GM06990 (cell line): ENCODE results near the gene CYTH3.

Experiments used
- DNase-seq: peaks from one replicate; pipeline ENCODE4 v3.0.0-alpha.2; 2011; ENCODE audit not compliant: insufficient read length; ENCODE audit errors: extremely low read depth
- H3K27me3 ChIP-seq: replicated peaks from 2 replicates; pipeline ENCODE4 v1.6.0; 2011; ENCODE audit warnings: low read length; ENCODE audit not compliant: control insufficient read depth, insufficient read depth
- H3K36me3 ChIP-seq: 2 replicates; pipeline ENCODE4 v1.5.1; 2011; ENCODE audit warnings: low read length; ENCODE audit not compliant: control insufficient read depth, insufficient read depth
- H3K4me3 ChIP-seq: replicated peaks from 2 replicates; pipeline ENCODE4 v1.5.1; 2011; ENCODE audit warnings: low read depth, mild to moderate bottlenecking, control low read depth, low read length
- CTCF ChIP-seq: IDR thresholded peaks from 2 replicates; pipeline ENCODE4 v1.5.1; 2011; ENCODE audit warnings: low read length, control low read depth, mild to moderate bottlenecking, inconsistent platforms; ENCODE audit not compliant: insufficient read depth, poor library complexity, severe bottlenecking

CYTH3 gene

DNA sequence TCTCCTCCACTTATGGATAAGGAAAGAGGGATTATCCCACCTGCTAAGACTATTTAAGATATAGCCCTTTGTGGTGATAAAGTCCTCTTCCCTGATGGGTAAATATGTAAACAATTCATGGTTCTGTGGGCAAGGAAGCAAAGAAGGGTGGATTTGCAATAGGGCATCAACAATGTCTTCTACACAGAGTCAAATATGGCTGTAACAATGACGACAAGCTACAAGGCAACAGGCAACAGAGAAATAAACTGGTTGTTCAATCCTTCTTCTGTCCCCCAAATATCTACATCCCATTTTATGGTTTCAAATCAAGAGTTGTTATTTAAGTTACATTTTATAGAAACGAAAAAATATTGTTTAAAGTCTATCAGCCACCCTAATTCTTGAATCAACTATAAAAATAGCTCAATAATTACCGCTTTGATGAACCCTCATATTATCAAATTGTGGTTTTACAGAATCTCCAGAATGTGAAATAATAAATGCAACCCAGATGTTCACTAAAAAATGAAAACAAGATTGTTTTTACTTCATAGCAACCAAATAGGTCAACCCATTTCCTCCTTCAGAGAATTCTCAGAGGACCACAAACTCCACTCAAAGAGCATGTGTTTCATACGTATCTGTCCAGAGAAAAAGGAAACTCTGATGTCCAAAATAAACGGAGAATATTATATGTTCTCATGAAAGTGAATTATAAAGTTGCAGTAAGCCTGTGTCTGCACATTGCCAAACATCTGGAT lies 13.8 kb downstream of the CYTH3 start:
- no peak for TF ChIP-seq CTCF
- DNase-seq = no peak
- Histone ChIP-seq H3K27me3 (no peaks in the 10 kb centered on the region), H3K36me3 (no peaks in the 10 kb centered on the region), H3K4me3 (no peak overlapping the region)

DNA sequence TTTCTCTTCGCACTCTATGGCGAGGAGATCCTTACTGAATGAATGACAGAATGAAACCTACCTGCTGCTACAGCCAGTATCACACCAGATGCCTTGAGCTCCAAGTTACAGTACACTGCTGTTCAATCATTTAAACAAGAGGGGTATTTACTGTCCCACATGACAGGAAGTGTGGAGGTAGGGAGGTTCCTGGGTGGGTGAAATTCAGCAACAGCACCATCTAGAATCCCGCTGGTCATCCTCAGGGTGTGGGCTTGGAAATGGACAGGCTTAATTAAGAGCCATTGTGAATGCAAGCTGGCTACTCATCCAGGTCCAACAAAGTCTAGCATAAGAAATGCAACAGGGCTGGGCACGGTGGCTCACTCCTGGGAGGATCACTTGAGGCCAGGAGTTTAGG lies 14.7 kb downstream of the CYTH3 start:
- H3K36me3 ChIP-seq = no peaks in the 10 kb centered on the region
- no peak for DNase-seq
- H3K27me3 ChIP-seq = no peaks in the 10 kb centered on the region
- H3K4me3 ChIP-seq = no peak overlapping the region
- no peak for TF ChIP-seq CTCF

DNA sequence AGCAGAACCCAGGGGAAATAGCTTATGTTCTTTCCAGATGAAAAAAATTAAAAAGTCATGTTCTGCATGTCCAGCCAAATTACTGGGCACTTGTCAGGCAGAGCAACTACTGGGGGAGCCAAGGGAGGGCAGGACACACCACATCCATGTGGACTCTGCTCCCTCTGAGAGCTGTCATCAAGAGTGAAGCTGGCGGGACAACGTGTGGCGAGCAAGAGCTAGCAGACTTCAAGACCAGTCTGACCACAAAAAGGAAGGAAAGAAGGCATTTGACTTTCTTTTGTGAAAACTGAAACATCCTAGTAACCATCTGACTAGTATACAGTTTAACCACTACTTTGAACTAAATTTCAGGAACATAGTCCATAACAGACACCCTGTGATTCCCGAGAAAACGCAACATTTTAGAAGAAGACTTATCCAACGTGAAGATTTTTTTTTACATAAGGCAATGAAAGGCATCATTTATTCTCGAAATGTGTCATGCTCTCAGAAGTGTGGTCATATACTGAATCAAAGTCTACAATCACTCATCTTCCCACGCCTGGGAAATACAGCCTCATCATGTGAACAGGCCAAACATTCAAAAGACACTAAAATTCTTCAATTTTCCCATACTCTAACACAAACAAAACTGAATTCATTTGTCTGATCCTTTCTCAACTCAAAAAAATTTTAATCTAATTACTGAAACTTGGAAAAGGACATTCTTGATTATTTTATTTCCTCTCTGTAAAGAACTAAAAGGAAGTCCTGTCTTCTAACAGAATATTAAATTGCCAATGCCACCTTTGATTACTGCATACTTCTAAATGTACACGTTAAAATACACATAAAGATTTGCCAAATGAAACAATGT lies 15.5 kb downstream of the CYTH3 start:
- peak; percentile 56 for DNase-seq
- TF ChIP-seq CTCF = no peak
- no peaks in the 10 kb centered on the region for H3K36me3 ChIP-seq
- H3K4me3 ChIP-seq = peak overlapping the region; percentile 31
- no peaks in the 10 kb centered on the region for H3K27me3 ChIP-seq

DNA sequence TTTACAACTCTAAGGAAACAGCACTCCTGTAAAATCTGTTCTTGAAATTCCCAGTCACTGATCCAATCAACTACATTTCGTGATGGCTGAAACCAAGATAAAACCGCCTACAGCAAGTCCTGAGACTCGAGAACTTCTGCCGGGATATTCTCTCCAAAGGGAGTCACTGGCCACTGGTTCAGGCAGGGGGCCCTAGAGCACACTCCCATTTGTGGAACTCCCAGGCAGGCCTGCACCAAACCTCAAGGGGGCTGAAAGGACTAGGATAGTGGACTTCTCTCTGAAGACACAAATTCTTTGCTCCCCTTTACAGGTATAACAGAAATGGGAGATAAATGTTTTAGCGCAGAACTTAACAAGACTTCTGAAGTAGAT lies 16.3 kb downstream of the CYTH3 start:
- no peaks in the 10 kb centered on the region for H3K27me3 ChIP-seq
- no peak overlapping the region; the same call in 1 of the 2 replicates for H3K4me3 ChIP-seq
- no peak for TF ChIP-seq CTCF
- H3K36me3 ChIP-seq = no peaks in the 10 kb centered on the region
- no peak for DNase-seq

- TF ChIP-seq CTCF = no peak
- Histone ChIP-seq H3K27me3 (no peaks in the 10 kb centered on the region), H3K36me3 (no peaks in the 10 kb centered on the region), H3K4me3 (no peak overlapping the region)
- no peak for DNase-seq
These were observed 17.6 kb downstream of the CYTH3 start for GRCh38 chr7:6254866-6255265.
